HepG2 (cell line): ENCODE data around the gene RPEL1. TPM values are rescaled to one million over a fixed set of nuclear protein-coding genes. Genes with fewer than 3 reads are reported as not detected.
A peak's percentile ranks its signal among the peaks of the same experiment; 100 is the strongest.

Source experiments
- GABPA ChIP-seq, 2 experiments: IDR thresholded peaks; 2 replicates each; pipeline ENCODE4 v1.6.1; 2011 to 2016; ENCODE audit warnings: low read depth in 2 of 2, low read length in 1 of 2, missing biosample characterization in 1 of 2, missing genetic modification characterization in 1 of 2
- HOMEZ ChIP-seq: IDR thresholded peaks from 2 replicates; pipeline ENCODE4 v1.6.1; 2016; ENCODE audit warnings: low read depth
- MLX ChIP-seq: IDR thresholded peaks from 2 replicates; pipeline ENCODE4 v1.6.1; 2016
- NFAT5 ChIP-seq: sonication (generic); formaldehyde crosslinking; IDR thresholded peaks from 2 replicates; pipeline ENCODE4 v1.4.0; 2020; ENCODE audit warnings: missing genetic modification reagents
- ONECUT2 ChIP-seq: sonication (generic); formaldehyde crosslinking; IDR thresholded peaks from 2 replicates; pipeline ENCODE4 v1.4.0; 2020; ENCODE audit warnings: missing genetic modification reagents
- SALL2 ChIP-seq: sonication (generic); formaldehyde crosslinking; IDR thresholded peaks from 2 replicates; pipeline ENCODE4 v1.8.1; 2023; ENCODE audit warnings: mild to moderate bottlenecking, missing genetic modification reagents, inconsistent platforms
- SKI ChIP-seq: fragments of 450-650 bp; IDR thresholded peaks from one replicate; pipeline ENCODE4 v1.6.1; 2018; ENCODE audit warnings: mild to moderate bottlenecking; ENCODE audit not compliant: partially characterized antibody
- UBTF ChIP-seq: sonication (generic); formaldehyde crosslinking; IDR thresholded peaks from 2 replicates; pipeline ENCODE4 v1.4.0; 2020; ENCODE audit warnings: mild to moderate bottlenecking, missing genetic modification reagents
- ZBED4 ChIP-seq: sonication (generic); formaldehyde crosslinking; IDR thresholded peaks from 2 replicates; pipeline ENCODE4 v1.4.0; 2020; ENCODE audit warnings: missing genetic modification reagents, borderline replicate concordance
- ZBTB3 ChIP-seq: sonication (generic); formaldehyde crosslinking; IDR thresholded peaks from 2 replicates; pipeline ENCODE4 v1.4.0; 2020; ENCODE audit warnings: low read depth, mild to moderate bottlenecking, moderate library complexity, missing genetic modification reagents, borderline replicate concordance
- ZNF44 ChIP-seq: sonication (generic); formaldehyde crosslinking; IDR thresholded peaks from 2 replicates; pipeline ENCODE4 v1.5.1; 2020; ENCODE audit warnings: mild to moderate bottlenecking, missing genetic modification reagents
- ZNF552 ChIP-seq: sonication (generic); formaldehyde crosslinking; IDR thresholded peaks from 2 replicates; pipeline ENCODE4 v1.9.0; 2022; ENCODE audit warnings: missing genetic modification reagents, mild to moderate bottlenecking, borderline replicate concordance
- ZNF75D ChIP-seq: sonication (generic); formaldehyde crosslinking; IDR thresholded peaks from 2 replicates; pipeline ENCODE4 v1.8.1; 2023; ENCODE audit warnings: missing genetic modification reagents, mild to moderate bottlenecking, borderline replicate concordance
- polyA plus RNA-seq, 8 experiments: library from polyadenylated mRNA; depleted of rRNA in 3 of 8; stranded (reverse) in 7 of 8; unstranded in 1 of 8; fragments of >200 nt; fragmentation: Illumina TruSeq in 4 of 8; extraction: Trizol in 4 of 8; gene quantifications; 2 replicates each; pipeline versions ENCODE4 v1.2.1 to v1.2.3, GENCODE V29; 2011 to 2016; ENCODE audit warnings: low read depth in 4 of 8, missing spikeins in 1 of 8, mixed read lengths in 1 of 8; ENCODE audit not compliant: insufficient read depth in 1 of 8
- total RNA-seq, 5 experiments: library from RNA; depleted of rRNA; stranded (reverse); fragments of >200 nt; fragmentation: Illumina TruSeq; extraction: Trizol; gene quantifications; 2 replicates each; pipeline ENCODE4 v1.2.3, GENCODE V29; 2016; ENCODE audit warnings: low read depth in 1 of 5

RPEL1 gene
- total and polyA plus RNA-seq, 2 of the 13 experiments (the other 11 are each of a cell fraction or from before 2014, with no cell fraction given): 0.04 to 0.07 TPM

- no peak for TF ChIP-seq ZBED4 (CRISPR knock-in tag)
- no peak for TF ChIP-seq GABPA (IDR thresholded peaks at IDR 0.05; ENCODE audit: low read depth, low read length)
- peak; percentile 45; the same call in 1 of the 2 replicates for TF ChIP-seq GABPA (CRISPR knock-in tag; IDR thresholded peaks at IDR 0.05; ENCODE audit: low read depth)
- TF ChIP-seq SKI: no peak
- TF ChIP-seq HOMEZ (CRISPR knock-in tag): peak; percentile 76; the same call in 1 of the 2 replicates
- TF ChIP-seq ZNF75D: no peak
- TF ChIP-seq ZBTB3: no peak
- TF ChIP-seq ZNF44: no peak
- TF ChIP-seq NFAT5 (CRISPR knock-in tag): no peak
- no peak for TF ChIP-seq ZNF552
- no peak for TF ChIP-seq MLX (CRISPR knock-in tag)
- no peak for TF ChIP-seq SALL2 (CRISPR knock-in tag)
- TF ChIP-seq UBTF (CRISPR knock-in tag): no peak
- no peak for TF ChIP-seq ONECUT2 (CRISPR knock-in tag)
These were observed 48.5 kb upstream of the RPEL1 start (continued) for GRCh38 chr10:103197174-103197573.
